Myocyte (in vitro differentiated cells): ENCODE results near the gene SPACDR. TPM values are rescaled to one million over a fixed set of nuclear protein-coding genes. Genes with fewer than 3 reads are reported as not detected.
"Not testable (repeated sequence)": the region's sequence is repeated elsewhere in the genome, so short reads cannot be mapped to it uniquely, and the experiment has no call there.

Source experiments
- DNase-seq: peaks from one replicate; pipeline ENCODE4 v3.0.0-alpha.2; 2012; ENCODE audit warnings: low read depth
- total RNA-seq: library from RNA; depleted of rRNA; stranded (reverse); fragments of >200 nt; gene quantifications from 2 replicates; pipeline ENCODE4 v1.2.3, GENCODE V29; 2014

Gene SPACDR
- total RNA-seq, 1 donor from 2014 or later = 0.48 TPM

DNA sequence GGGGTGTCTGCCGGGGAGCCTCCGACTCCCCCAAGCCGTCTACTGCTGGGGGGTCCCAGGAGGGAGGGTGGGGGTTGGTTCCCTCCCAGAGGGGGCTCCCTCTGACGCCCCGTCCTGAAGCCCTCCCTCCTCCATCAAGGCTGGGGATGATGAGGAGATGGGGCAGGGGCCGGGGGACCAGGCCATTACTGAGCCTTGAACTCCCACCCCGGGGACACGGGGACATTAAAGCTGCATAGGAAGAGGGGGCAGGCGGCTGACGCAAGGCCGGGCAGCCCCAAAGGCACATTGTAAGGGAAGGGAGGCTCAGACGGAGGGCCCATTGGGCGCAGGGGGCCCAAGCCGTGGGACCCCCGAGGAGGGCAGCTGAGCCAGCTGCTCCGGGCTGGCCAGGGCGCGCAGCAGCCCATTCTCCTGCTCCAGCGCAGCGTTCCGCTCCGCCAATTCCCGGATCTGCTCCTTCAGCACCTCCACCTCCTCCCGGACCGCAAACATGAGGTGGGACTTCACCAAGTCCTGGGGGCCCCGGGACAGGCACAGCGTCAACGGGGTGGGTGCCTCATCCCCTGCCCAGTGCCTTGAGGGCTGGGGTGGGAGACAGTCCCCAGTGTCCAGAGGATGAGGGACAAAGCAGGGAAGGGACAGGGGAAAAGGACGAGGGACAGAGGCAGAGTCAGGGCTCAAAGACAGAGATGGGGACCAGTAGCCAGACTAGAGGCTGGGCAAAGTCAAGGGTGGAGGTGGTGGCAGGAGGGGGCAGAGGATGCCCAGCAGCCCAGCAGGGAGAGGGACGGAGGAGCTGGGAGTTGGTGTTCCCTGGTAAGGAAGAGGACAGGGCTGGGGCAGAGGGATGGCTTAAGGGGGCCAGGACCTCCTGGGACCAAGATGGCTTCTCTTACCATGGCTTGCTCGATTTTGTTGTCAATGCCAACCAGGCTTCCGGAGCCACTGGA is 2.9 kb upstream of the SPACDR start:
- DNase-seq = no peak

GRCh38 chr7:100465702-100466311 is 1.7 kb upstream of the SPACDR start:
- DNase-seq = peak; percentile 95

GRCh38 chr7:100465299-100465698 is 1.2 kb upstream of the SPACDR start:
- no peak for DNase-seq

DNA sequence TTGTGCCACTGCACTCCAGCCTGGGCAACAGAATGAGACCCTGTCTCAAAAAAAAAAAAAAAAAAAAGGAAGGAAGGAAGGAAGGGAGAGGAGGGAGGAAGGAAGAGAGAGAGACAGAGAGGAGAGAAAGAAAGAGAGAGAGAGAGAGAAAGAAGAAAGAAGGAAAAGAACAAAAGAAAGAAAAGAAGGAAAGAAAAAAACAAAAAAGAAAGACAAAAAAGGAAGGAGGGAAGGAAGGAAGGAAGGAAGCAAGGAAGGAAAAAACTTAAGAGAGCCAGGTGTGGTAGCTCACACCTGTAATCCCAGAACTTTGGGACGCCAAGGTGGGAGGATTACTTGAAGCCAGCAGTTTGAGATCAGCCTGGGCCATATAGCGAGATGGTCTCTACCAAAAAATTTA is 731 bp upstream of the SPACDR start:
- no peak for DNase-seq

- DNase-seq = no peak
Measured at GRCh38 chr7:100457033-100457432, 7.0 kb downstream of the SPACDR start.

DNA sequence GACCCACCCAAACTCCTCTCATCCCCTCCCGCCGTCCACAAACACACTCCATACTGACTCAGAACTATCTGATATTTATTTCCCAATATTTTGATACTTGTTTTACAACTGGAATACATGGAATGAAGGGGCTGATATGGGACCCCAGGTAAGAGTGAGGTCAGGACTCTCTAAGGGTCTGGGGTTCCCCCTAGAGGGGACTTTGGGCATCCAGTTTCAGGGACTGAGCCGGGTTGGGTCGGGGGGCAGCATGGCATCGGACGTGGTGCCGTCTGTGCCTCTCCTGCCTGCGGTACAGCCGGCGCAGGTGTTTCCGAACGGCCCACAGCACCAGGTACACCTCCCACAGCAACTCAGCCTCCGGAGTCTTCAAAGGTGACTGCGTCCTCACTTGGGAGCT is 7.5 kb downstream of the SPACDR start:
- DNase-seq = no peak

GRCh38 chr7:100455206-100455605 is 8.9 kb downstream of the SPACDR start:
- DNase-seq = no peak

GRCh38 chr7:100453854-100454253 is 10.2 kb downstream of the SPACDR start:
- DNase-seq = not testable (repeated sequence)

GRCh38 chr7:100452513-100452912 is 11.5 kb downstream of the SPACDR start:
- DNase-seq = no peak

GRCh38 chr7:100449190-100449795 is 14.8 kb downstream of the SPACDR start:
- DNase-seq = no peak

- DNase-seq = not testable (repeated sequence)
Measured at GRCh38 chr7:100447363-100447762, 16.7 kb downstream of the SPACDR start.

- no peak for DNase-seq
Measured at GRCh38 chr7:100446040-100446439, 18.0 kb downstream of the SPACDR start.

- DNase-seq = no peak
Measured at GRCh38 chr7:100444311-100445278, 19.5 kb downstream of the SPACDR start.

GRCh38 chr7:100443096-100443840 is 20.8 kb downstream of the SPACDR start:
- no peak for DNase-seq

DNA sequence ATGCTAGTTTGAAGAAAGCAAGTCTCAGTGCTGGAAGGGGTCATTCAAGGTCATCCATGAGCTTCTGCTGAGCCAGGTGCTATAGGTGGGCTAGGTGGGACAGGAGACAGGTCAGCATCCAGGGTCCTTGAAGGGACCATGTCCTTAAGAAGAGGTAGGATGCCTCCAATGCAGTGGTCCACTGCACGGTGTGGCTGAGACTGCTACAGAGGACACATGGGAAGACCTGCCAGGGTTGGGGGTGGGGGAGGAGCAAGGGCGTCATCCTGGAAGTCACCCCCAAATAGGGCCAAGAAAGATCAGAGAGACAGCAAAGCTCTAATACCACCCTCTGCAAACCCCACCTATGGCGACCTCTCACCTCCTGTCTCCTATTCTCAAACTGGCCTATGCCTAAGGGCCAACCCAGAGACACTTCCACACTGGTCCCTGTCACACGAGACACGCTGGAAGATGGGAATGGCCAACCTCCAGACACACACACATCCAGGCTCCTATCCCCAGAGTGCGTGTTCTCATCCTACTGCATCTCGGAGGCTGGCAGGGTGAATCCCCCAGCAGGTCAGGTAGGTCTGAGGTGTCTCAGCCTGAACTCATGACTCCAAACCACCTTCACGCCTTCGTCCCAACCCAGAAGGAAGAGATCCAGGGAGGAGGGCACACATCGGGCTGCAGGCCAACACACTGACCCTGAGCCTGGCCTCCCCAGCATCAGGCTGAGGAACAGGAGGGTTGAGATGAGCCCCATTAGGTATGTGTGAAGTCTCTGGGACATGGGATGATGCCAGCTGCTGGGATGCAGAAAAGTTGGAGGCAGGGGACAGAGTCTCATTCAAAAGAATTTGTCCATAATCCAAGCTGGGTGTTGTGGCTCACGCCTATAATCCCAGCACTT is 22.2 kb downstream of the SPACDR start:
- no peak for DNase-seq

DNA sequence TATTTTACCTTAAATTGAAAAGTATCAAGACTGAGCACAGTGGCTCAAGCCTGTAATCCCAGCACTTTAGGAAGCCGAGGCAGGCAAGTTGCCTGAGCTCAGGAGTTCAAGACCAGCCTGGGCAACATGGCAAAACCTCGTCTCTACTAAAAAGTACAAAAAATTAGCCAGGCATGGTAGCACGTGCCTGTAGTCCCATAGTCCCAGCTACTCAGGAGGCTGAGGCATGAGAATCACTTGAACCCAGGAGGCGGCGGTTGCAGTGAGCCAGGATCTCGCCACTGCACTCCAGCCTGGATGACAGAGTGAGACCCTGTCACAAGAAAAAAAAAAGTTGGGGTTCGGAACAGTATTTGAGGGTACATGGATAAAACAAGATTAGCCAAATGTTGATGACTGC is 24.8 kb downstream of the SPACDR start:
- not testable (repeated sequence) for DNase-seq

- not testable (repeated sequence) for DNase-seq
Measured at GRCh38 chr7:100438731-100439130, 25.3 kb downstream of the SPACDR start.

- DNase-seq = no peak
Measured at GRCh38 chr7:100438172-100438571, 25.9 kb downstream of the SPACDR start.
